Large intestine (tissue), 3 donors: Measurements from ENCODE around the gene TAGLN2. TPM values are rescaled to one million over a fixed set of nuclear protein-coding genes. Genes with fewer than 3 reads are reported as not detected.

Experiments
- DNase-seq, 2 donors: peaks; one replicate each; pipeline versions ENCODE4 v3.0.0 to v3.0.0-alpha.2; 2013
- H3K27ac ChIP-seq: one replicate; pipeline ENCODE4 v1.5.1; 2013; ENCODE audit warnings: low read length
- H3K27me3 ChIP-seq: 2 replicates; pipeline ENCODE4 v1.6.1; 2013; ENCODE audit warnings: low read length; ENCODE audit not compliant: control insufficient read depth, insufficient read depth
- H3K36me3 ChIP-seq: 2 replicates; pipeline ENCODE4 v1.6.1; 2013; ENCODE audit warnings: low read length; ENCODE audit not compliant: control insufficient read depth, insufficient read depth
- H3K4me1 ChIP-seq: one replicate; pipeline ENCODE4 v1.6.1; 2013; ENCODE audit warnings: low read length; ENCODE audit not compliant: control insufficient read depth, insufficient read depth
- H3K4me3 ChIP-seq: one replicate; pipeline ENCODE4 v1.5.1; 2013; ENCODE audit warnings: low read length
- H3K9me3 ChIP-seq: one replicate; pipeline ENCODE4 v1.6.1; 2013; ENCODE audit warnings: mild to moderate bottlenecking, low read depth, low read length, moderate library complexity; ENCODE audit not compliant: control insufficient read depth
- WGBS: methylation state at CpG from one replicate; pipeline ENCODE4 v1.1.5; 2013; ENCODE audit warnings: low lambda C conversion rate; ENCODE audit not compliant: insufficient coverage; 5-methylcytosine and 5-hydroxymethylcytosine counted together
- polyA plus RNA-seq: library from polyadenylated mRNA; unstranded; fragments of 120-200 nt; gene quantifications from one replicate; pipeline ENCODE4 v1.2.1, GENCODE V29; 2013

Gene TAGLN2
- polyA plus RNA-seq, 1 donor, result 271 TPM

- 90% methylated on average over 2 of the region's 11 CpGs for WGBS
- Histone ChIP-seq H3K36me3 (no peaks in the 10 kb centered on the region), H3K4me3 (no peak overlapping the region), H3K27me3 (no peaks in the 10 kb centered on the region), H3K9me3 (no peaks in the 10 kb centered on the region), H3K4me1 (peaks cover 36% of the 10 kb centered on the region), H3K27ac (peak overlapping the region; percentile 69)
- DNase-seq, result no peak
These were observed 36.9 kb upstream of the TAGLN2 start for GRCh38 chr1:159962176-159962575.

- peak in 1 of 2 donors; percentile 64 for DNase-seq
- WGBS, result no CpG with 5 or more reads among the region's 15 CpGs
These were observed 36.3 kb upstream of the TAGLN2 start for GRCh38 chr1:159961636-159962035.

GRCh38 chr1:159960721-159961381, 35.5 kb upstream of the TAGLN2 start:
- H3K27me3 ChIP-seq, result no peaks in the 10 kb centered on the region
- no peak overlapping the region for H3K4me3 ChIP-seq
- peak overlapping the region; percentile 69 for H3K27ac ChIP-seq
- DNase-seq, result peak; percentile 73 to 89
- no peaks in the 10 kb centered on the region for H3K36me3 ChIP-seq
- H3K9me3 ChIP-seq, result no peaks in the 10 kb centered on the region
- WGBS, result 10% methylated on average over 2 of the region's 5 CpGs
- peaks cover 36% of the 10 kb centered on the region for H3K4me1 ChIP-seq

More at GRCh38 chr1:159961636-159962035, 36.3 kb upstream of the TAGLN2 start:
- Histone ChIP-seq H3K27me3 (no peaks in the 10 kb centered on the region), H3K9me3 (no peaks in the 10 kb centered on the region), H3K4me3 (no peak overlapping the region), H3K4me1 (peaks cover 36% of the 10 kb centered on the region), H3K36me3 (no peaks in the 10 kb centered on the region), H3K27ac (peak overlapping the region; percentile 69)

DNA sequence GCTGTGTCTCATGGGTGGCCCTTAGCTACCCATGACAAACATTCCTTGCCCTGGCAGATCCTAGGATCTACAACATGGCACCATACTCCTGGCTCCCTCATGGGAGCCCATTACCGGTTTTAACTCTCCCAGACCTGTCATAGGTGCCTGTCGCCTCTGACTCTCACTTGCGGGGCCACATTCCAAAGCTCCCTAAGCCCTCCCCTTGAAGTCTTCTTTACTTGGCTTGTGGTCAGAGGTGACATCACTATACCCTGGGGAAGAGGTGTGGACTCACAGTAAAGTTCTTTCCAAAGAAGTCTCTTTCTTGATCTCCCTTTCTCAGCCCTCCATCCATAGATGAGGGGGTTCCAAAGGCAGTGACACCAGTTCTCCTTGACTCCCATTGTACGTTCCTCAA, 34.1 kb upstream of the TAGLN2 start:
- no peaks in the 10 kb centered on the region for H3K9me3 ChIP-seq
- no peaks in the 10 kb centered on the region for H3K27me3 ChIP-seq
- 80% methylated on average over 1 of the region's 4 CpGs for WGBS
- DNase-seq, result peak in 1 of 2 donors; percentile 33
- no peak overlapping the region for H3K27ac ChIP-seq
- H3K4me1 ChIP-seq, result peaks cover 35% of the 10 kb centered on the region
- no peaks in the 10 kb centered on the region for H3K36me3 ChIP-seq
- H3K4me3 ChIP-seq, result no peak overlapping the region

DNA sequence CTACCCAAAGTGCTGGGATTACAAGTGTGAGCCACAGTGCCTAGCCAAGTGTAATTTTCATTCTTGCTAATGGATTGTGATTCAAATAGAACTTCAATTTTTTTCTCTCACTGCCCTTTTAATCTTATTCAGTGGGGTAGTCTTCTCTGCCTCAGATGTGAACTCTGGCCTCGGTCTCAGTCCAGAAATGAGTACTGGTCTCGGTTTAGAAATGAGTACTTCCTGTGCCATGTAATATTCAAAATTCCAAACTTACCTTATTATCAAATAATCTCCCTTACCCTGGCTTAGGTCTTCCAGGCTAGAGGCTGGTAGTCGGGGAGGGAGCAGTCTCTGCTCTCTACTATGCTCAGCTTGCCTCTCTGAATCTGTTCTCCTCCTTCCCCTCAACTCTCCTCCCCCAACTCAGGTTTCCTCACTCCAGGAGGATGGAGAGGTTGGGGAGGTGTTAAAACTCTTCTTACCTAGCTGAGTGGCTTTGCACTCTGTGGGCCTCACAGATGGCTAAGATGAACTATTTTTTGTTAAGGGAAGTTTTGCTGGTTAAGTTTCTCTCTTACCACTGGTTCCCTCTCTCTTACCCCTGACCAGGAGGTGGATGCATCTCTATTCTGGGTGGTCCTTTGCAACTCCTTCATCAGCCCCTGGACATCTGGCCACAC, 33.5 kb upstream of the TAGLN2 start:
- DNase-seq, result no peak
- peaks cover 32% of the 10 kb centered on the region for H3K4me1 ChIP-seq
- H3K27ac ChIP-seq, result no peak overlapping the region
- H3K9me3 ChIP-seq, result no peaks in the 10 kb centered on the region
- no peak overlapping the region for H3K4me3 ChIP-seq
- no CpG with 5 or more reads among the region's 3 CpGs for WGBS
- no peaks in the 10 kb centered on the region for H3K27me3 ChIP-seq
- no peaks in the 10 kb centered on the region for H3K36me3 ChIP-seq

DNA sequence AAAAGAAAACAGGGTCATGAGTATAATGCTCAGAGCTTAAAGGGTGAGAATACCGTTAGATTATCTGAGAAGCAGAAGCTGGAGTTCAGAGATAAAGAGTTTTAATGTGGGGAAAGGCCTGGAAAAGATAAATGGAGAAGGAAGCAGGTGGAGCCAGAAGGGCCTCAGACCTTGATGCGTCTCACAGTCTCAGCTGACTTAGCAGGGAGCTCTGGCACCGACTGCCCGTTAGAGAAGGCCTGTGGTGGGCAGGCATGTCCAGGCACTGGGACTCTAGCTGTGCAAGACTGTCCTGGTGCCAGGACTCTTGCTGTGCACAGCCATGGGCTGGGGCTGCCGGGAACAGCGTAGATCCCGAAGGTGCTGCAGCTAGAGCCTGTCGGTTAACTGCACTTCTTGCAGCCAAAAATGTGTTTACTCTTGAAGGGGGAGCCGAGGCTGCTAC, 32.5 kb upstream of the TAGLN2 start:
- Histone ChIP-seq H3K27ac (peak overlapping the region; percentile 49), H3K4me3 (no peak overlapping the region)

GRCh38 chr1:159955456-159955855, 30.1 kb upstream of the TAGLN2 start:
- H3K4me1 ChIP-seq, result peaks cover 8% of the 10 kb centered on the region
- WGBS, result 100% methylated on average over 1 of the region's 3 CpGs
- no peak for DNase-seq
- no peak overlapping the region for H3K27ac ChIP-seq
- H3K27me3 ChIP-seq, result no peaks in the 10 kb centered on the region
- H3K36me3 ChIP-seq, result no peaks in the 10 kb centered on the region
- no peak overlapping the region for H3K4me3 ChIP-seq
- H3K9me3 ChIP-seq, result no peaks in the 10 kb centered on the region

More for the DNA sequence above, 32.5 kb upstream of the TAGLN2 start:
- H3K4me1 ChIP-seq, result peaks cover 30% of the 10 kb centered on the region
- peak in 1 of 2 donors; percentile 57 for DNase-seq
- WGBS, result 0% methylated on average over 1 of the region's 9 CpGs
- H3K27me3 ChIP-seq, result no peaks in the 10 kb centered on the region
- H3K9me3 ChIP-seq, result no peaks in the 10 kb centered on the region
- no peaks in the 10 kb centered on the region for H3K36me3 ChIP-seq

DNA sequence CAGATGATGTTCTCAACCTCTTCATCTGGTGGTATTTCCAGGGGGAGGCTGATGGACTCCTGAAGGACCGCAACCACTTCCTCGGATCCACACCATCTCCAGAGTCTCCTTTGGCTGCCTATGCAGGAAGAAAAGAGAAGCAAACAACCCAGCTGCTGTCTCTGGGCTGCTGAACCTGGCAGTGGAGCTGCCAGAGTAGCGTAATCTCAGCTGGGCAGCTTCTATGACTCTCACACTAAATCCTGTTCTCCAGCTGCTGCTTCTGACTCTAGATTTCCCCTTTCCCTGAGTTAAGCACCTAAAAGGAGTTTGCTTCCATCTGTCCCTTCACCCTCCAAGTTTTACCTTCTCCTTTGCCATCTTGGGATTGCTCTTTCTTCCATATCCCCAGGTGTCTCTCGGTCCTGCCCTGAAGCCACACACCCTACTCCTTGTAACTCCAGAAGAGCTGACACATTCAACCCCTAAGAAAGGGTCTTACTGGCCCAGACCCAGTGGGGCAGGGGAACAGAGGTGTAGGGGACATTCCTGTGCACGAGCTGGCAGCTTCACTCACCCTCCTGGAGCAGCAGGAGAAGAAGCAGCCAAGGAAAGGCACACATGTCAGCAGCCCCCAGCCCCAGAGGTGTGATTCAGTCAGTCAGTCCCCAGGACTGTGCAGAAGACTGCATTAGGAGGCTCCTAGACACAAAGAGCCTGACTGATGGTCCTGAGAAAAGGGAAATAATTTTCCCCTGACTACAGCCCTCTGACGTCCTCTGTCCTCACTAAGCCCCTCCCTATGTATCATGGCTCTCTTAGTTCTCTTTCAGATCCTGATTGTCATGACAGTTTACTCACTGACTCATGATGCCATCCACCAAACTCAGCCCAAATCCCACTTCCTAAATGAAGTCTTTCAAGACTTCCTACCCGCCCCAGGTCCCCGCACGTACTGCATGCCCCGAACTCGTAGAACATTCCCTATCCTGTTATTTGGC, 28.5 kb upstream of the TAGLN2 start, which contains the start of gene SLAMF9:
Gene SLAMF9, minus strand, starts transcription at position 702 of the 980 bp plus-strand sequence. Its CDS starts 100 bp downstream, at position 602.
- no peaks in the 10 kb centered on the region for H3K27me3 ChIP-seq
- 74% methylated on average over 5 of the region's 11 CpGs for WGBS
- peaks cover 16% of the 10 kb centered on the region for H3K4me1 ChIP-seq
- no peak within 1 kb of the TSS for H3K27ac ChIP-seq
- H3K4me3 ChIP-seq, result no peak within 1 kb of the TSS
- DNase-seq, result no peak
- H3K9me3 ChIP-seq, result no peaks in the 10 kb centered on the region
- no peaks in the 10 kb centered on the region for H3K36me3 ChIP-seq

DNA sequence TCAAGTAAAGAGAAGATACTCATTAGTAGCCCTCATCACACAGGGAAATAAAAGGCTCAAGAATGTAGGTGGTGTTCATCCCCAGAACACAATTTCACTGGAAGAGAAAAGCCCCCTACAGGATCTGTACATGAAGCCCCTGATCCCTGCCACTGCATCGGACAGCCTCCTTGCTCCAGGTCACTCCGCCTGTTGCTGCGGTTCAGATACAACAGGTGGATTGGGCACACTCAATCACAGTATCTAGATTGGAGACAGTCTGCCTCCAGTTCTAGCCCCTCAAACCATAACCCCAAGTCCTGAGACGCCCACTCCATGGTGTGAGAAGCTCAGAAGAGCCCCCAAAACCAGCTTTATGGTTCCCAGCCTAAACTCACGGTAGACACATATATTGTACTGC, 27.6 kb upstream of the TAGLN2 start:
- no CpG with 5 or more reads among the region's 5 CpGs for WGBS
- no peaks in the 10 kb centered on the region for H3K36me3 ChIP-seq
- no peaks in the 10 kb centered on the region for H3K9me3 ChIP-seq
- no peak for DNase-seq
- no peak overlapping the region for H3K4me3 ChIP-seq
- H3K4me1 ChIP-seq, result peaks cover 15% of the 10 kb centered on the region
- no peaks in the 10 kb centered on the region for H3K27me3 ChIP-seq
- H3K27ac ChIP-seq, result no peak overlapping the region

DNA sequence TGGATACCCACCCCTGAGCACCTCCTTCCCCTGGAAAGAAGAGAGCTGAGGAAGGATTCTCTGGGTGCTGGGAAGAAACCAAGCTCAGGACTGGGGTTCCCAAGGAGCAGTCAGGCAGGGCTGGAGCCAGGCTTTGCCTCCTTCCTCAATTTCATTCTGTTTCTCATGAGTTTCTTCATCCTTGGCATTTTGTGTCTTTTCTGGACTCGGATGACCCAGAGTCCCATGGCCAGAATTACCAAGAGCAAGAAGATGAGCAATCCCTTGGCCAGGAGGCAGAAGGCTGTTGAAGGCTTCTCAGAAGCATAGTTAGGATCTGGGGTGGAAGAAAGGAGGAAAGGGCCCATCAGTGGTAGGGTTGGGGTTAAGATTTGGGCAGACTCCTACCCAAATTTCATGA, 26.2 kb upstream of the TAGLN2 start:
- no peak overlapping the region for H3K4me3 ChIP-seq

More for the DNA sequence above, 26.2 kb upstream of the TAGLN2 start:
- Histone ChIP-seq H3K27ac (no peak overlapping the region), H3K4me1 (peaks cover 15% of the 10 kb centered on the region), H3K9me3 (no peaks in the 10 kb centered on the region), H3K36me3 (no peaks in the 10 kb centered on the region), H3K27me3 (no peaks in the 10 kb centered on the region)
- no CpG with 5 or more reads among the region's 1 CpG for WGBS
- DNase-seq, result no peak
